Suppressor macrophage treated with lipopolysaccharide for 4 hours (primary cell): ENCODE data around the gene HDGFL1.

ENCODE experiments used
- DNase-seq: peaks from one replicate; pipeline ENCODE4 v3.0.0-alpha.2; 2020

The HDGFL1 gene

DNA sequence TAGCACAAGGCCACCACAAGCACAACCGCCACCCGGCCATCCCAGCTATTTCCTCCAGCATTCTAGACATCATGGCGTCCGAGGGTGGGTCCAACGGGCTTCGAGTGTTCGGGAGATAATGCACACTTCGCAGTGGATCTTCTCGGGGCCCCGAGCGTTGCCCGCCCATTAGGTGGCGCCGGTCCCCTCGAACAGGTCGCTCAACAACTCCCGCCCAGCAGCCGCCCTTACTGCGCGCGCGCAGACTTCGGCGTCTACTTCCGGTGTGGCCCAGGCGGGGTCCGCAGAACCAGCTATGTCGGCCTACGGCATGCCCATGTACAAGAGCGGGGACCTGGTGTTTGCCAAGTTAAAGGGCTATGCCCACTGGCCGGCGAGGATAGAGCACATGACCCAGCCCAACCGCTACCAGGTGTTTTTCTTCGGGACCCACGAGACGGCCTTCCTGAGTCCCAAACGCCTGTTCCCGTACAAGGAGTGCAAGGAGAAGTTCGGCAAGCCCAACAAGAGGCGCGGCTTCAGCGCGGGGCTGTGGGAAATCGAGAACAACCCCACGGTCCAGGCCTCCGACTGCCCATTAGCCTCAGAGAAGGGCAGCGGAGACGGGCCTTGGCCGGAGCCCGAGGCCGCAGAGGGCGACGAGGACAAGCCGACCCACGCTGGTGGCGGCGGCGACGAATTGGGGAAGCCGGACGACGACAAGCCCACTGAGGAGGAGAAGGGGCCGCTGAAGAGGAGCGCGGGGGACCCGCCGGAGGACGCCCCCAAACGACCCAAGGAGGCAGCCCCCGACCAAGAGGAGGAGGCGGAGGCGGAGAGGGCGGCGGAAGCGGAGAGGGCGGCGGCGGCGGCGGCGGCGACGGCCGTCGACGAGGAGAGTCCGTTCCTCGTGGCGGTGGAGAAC, at the start of gene HDGFL1:
Gene HDGFL1, plus strand, starts transcription at position 286 of the 904 bp plus-strand sequence. Its CDS starts 10 bp downstream, at position 296.
- DNase-seq = no peak

DNA sequence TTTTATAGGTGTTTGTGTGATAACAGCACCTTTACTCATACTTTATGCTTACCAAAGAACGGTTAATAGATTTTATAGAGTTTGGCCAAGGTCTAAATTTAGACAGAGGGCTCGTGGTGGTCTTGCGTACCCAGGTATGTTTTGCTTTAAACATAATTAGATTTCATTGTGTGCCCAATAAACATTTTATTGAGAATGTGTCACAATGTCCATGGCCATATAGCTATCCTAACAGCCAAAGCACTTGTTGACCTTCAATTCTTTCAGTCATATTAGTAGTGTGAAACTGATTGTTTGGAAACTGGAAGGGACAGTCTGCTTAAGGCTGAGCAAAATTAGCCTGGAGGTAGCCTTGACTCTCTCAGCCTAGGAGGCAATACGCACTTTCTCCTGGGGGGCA, 48.3 kb upstream of the HDGFL1 start:
- no peak for DNase-seq

DNA sequence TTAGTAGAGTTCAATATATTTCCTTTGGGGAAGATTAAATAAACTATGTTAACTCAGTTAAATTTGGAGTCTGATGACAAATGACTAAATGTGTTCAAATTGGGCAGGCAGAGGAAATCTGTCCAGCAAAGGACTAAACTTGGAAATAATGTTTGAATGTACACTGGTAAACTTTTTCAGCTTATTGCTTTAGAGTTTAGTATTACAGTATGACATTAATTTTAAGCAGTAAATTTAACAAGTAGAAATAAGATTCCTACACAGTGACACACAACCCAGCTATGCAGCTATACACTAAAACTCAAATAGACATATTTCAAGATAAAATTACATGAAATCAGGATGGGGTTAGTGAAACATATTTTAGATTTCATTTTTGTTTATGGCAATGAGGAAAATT, 42.6 kb upstream of the HDGFL1 start:
- DNase-seq = no peak

DNA sequence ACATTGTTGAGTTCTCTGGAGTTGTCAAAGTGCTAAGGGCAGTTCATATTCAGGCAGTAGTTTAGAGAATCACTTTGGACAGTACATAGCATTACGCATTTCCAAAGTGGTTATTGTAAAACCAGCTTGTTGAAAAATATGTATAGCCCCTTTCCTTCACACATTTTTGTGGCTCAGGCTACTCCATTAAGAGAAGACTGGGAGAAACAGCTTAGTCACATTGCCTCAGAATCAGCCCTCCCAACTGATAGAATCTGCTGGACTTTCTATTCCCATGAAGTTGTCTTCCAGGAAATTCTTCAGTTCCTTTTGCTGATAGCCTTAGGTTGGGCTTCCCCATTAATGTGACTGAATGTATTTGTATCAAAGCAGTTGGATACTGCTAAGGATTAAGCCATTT, 39.5 kb upstream of the HDGFL1 start:
- no peak for DNase-seq

DNA sequence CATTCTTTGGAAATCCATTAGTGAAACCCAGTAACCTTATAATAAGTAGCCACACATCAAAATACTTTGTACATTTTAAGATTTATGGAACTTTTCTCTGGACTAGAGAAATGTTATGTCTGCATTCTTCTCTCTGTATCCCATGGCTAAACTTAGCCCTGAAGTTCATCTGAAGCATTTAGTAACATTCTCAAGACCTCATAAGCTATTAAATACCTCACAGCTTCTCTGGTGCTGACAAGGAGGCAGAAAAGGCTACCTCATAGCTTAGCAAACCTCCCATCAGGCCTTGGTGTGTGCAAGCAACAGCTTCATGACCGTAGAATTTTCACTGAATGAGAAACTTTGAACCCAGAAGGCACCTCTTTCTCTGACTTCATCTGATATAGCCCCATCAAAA, 38.9 kb upstream of the HDGFL1 start:
- DNase-seq = no peak

DNA sequence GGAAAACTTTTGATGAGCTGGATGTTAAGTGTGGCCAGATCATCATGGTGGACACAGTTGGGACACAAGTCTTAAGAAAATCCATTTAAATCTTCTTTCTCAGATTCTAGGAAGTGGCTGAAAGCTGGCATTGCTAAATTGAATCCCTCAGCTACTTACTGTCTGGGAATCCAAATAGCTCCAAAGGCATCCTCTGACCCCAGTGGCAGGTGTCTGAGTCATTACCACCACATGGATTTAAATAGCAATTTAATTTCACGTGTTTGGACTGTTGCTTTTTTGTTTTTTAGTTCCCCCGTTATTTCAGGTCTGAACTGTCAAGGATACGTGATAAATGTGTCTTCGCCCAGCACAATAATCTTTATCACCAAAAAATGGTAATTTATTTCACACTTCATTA, 33.2 kb upstream of the HDGFL1 start:
- DNase-seq = no peak

DNA sequence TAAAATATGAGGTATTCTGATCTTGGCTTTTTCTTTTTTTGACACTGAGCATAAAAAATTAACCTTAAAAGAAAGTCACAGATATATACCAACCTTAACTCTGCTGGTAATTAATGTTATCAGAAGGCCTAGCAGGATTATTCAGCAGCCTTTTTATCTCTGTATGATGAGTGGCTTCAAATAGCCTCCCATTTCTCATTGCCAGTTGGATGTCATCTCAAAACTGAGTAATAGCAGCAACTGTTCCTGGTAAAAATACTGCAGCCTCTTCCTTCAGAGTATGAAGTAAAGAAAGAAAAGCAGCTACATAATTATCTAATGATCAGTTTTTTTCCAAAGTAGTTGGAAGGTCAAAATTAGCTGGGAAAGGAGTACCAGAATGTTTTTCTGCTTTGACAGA, 24.9 kb upstream of the HDGFL1 start:
- no peak for DNase-seq

DNA sequence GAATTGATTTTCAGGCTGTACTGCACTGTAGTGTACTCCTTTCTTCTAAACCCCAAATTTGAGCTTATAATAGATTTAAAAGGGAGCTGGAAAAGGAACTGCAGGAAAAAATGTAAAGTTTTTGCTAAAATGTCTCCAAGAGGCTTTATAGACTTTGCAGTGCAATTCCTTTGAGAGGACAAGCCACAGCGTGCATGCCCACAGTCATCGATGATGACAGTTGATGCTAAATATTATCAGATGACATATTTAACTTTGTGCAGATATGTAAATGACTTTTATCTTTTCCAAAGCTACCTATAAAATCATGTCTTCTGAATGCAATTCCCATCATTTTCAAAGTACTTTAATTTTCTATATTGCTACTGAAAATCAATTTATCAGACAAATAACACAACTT, 24.3 kb upstream of the HDGFL1 start:
- DNase-seq = no peak

DNA sequence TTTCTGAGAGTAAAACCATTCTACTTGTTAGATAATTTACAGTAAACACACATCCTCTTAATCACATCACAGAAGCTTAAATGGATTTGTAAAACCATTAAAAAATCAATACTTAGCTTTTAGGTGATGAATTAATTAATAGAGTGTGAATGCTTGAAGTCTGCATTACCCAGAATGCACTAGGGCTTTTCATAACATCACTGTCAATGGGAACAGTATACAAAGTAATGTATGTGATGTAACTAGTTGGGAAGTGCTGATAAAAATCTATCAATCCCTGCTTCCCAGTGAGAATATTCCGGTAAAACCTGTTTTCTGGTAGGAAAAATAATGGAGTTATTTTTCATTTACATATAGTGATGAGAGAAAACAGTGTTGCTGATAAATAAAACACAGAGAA, 23.1 kb upstream of the HDGFL1 start:
- DNase-seq = no peak

DNA sequence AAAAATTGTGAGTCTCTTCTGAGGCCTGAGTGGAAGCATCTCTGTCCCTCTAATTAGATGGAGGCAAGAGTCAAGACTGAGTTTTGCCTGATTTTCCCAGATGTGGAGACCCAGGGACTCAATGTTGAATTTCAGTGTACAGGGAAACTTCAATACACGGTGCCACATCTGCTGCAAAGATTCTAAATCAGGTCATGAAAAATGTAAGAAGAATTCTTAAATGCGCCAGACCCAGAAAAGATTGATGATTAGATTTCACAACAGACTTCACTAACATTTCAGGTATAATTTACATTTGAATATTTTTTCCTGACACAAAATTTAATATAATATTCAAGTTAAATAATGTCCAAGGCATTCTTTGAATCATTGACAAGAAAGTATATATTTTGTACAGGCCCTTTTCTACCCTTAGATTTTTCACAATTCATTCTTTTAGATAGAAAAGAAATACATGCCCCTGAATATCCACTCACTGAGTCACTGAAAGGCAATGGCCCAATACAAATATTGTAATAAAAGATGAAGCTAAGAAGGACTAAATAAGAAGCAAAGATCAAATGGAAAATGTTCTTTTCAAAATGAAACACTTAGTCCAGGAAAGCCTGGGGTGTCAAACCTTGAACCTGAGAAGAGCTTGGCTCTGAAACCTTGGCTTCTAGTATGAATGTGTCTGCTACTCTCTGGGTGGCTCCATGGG, 18.2 kb upstream of the HDGFL1 start:
- DNase-seq = no peak

DNA sequence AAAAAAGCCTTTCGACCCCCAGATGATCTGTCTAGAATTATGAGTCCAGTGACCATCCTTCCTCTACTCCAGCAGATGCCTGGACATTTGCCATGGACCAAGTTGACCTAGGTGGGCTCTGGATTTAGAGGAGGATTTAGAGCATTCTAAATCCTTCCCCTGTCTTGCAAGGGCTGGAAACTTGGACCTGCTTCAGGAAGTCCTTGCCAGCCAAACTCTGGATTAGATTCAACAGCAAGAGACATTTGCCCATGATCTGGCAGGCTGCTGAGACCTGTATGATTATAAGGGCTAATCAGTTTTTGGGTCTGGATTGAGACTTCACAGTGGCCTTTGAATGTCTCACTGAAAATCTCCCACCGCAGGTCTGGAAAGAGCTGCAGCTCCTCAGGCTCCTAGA, 13.1 kb upstream of the HDGFL1 start:
- DNase-seq = no peak

DNA sequence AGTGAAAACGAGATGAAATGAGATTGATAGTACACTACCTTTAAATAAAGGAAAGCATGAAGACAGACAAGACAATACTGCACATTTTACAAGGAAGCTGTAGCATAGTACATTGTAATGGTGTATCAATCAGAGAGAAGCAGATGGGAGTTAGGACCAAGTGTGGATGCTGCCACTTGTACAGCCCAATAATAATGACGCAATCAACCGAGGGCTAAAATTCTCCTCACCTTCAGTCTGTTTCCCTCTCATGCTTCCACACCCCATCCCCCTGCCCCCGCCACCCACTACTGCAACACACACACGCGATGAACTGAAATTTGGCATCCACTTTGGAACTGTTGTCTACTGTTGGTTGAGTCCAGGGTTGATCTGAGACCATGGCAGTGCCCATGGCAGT, 12.4 kb upstream of the HDGFL1 start:
- no peak for DNase-seq

DNA sequence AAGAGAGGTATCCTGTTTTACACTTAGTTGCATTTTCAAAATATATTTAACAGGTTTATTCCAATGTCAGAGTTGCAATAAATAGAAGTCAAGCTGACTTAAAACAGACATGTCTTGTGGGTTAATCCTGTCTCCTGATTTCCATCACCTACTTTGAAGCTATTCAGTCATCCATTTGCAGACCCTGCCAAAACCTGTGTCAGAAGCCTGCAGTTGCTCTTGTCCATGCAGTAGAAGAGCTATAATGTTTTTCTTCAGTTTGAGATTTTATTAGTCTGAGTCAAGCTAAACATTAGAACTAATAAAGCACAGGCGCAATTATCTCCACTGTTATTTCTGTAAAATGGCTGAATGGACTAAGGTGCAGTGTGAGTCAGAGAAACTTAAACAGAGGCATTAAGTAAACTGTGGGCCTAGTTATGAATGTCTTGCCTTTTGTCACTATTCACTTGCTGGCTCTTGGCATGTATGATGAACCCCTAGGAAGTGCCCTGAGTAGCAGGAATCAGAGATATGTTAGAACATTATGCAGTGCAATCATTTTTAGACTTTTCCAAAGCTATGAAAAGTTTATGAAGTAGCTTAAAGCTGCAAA, 11.0 kb upstream of the HDGFL1 start:
- no peak for DNase-seq

DNA sequence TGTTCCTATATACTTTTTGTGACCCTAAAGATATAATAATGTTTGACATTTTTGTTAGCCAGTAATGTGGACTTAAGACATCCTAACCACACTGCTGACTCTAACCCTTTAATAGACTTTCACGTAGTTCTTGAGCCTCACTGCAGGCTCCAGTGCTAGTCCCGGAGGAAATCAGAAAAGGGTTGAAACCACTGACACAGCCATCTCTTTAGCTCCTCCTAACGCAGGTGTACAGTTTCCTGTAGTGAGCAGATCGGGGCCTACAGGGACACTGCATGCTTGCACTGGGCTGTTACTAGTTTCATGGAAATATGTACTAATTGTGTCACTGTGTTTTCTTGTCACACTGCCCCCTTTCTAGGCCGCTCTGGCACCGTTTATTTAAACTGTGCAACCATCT, 512 bp upstream of the HDGFL1 start:
- DNase-seq = no peak

DNA sequence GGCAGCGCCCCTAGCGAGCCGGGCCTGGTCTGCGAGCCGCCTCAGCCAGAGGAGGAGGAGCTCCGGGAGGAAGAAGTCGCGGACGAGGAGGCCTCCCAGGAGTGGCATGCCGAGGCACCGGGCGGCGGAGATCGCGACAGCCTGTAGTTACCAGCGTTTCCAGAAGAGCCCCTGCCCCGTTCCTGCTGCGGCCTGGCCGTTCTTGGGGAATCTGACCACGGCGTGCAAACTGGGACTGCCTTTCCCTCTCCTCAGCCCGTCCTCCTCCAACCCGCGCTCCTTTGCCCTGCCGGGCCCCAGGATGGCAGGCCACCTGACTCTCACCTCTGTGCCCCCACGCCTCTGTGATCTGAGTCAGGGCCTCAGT, 802 bp downstream of the HDGFL1 start:
- DNase-seq = no peak

DNA sequence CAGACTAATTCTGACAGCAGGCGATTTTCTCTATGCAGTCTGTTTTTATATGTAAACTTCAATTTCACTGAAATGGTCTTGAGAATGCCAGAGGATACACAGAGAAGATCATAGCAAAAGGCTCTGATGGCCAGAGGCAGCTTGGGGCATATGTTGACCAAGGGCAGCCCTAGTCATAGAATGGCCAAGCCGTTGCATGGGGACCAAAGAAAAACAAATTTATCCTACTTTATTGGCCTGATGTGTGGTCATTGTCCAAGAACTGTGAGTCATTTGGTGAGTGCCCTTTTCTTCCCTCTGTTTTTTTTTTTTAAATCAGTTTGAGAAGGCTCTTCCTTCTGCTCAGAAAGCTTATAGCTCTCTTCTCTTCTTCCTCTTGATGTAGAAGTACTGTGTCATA, 5.8 kb downstream of the HDGFL1 start:
- no peak for DNase-seq

DNA sequence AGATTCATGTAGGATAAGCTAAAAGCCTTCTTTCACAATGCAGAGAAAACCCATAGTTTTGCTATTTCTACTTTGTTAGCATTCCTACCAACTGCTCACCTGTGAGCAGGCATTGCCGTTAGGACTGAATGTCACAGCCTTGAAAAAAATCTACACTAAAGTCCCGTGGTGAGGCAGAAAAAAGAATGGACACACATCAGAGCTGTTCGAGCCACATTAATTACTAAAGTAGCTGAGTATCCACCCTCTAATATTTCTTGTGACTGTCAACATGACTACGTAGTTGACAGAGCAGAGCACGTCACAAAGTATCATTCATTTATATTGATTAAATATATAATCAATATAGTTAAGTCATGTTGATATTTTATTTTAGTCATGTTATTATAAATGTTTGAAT, 10.1 kb downstream of the HDGFL1 start:
- DNase-seq = no peak

DNA sequence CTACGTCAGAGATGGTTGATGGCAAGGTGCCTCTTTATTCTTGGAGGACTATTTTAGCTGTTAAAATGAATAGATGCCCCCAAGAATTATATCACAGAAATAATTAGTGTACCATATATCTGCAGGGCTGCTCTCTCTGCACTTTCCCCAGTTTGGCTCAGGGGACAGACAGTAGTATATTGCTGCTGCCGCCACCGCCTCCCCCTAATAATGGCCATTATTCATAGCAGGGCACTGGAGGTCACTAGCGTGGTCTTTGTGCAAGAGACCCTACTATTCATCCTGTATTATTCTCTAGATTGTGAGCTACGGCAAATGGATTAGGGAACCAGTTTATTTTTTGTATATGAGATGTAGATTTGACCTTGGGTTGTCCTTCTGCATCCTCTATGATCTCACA, 11.0 kb downstream of the HDGFL1 start:
- DNase-seq = no peak

DNA sequence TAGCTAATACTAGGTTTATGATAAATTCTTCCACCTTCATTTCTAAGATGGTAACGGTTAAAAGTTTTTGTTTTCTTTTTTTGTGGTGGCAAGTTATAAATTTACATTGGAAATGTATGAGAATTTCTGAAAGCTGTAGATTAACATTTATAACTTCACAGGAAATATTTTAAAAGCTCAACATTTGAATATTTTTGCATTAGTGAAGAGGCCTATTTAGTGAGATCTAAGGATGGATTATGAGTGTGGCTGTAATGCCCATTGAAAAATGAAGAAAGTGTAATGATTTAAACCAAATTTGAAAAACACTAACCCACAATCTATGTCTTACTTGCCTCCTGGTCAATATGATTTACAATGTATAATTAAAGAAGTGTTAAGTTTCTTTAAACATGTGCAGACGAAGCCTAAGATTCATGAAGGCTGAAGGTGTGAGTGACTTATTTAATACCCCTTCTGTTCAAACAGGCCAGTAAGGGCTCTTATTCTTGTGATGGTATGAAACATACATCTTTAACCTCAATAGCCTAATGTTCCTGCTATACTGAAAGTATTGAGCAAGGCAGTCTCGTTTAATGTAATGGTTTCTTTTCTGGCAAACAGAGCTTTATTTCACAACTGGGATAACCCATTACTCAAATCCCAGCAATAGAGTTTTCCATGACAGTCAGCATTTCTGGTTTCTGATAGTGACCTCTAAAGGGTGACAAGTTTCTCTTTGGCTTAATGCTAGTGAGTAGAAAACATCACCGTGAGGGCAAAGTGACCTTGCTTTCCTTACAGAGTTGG, 13.2 kb downstream of the HDGFL1 start:
- peak; percentile 4 for DNase-seq

DNA sequence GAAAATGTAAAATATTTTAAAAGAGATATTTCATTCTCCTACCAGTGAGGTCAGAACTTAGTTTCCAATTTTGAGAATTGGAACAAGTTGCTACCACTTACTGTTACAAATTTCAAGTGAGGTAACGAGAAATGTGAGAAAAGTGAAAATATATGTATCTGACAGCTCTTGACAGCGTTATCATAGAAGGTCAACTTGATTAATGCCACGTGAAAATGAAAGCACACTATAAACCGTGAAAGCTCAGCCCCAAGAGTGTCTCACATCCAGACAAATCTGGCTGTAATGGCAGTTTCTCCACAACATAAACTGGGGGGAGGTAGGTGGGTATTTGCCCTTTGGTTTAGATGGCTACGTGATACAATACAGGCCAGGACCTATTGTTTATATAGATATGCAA, 13.9 kb downstream of the HDGFL1 start:
- no peak for DNase-seq

DNA sequence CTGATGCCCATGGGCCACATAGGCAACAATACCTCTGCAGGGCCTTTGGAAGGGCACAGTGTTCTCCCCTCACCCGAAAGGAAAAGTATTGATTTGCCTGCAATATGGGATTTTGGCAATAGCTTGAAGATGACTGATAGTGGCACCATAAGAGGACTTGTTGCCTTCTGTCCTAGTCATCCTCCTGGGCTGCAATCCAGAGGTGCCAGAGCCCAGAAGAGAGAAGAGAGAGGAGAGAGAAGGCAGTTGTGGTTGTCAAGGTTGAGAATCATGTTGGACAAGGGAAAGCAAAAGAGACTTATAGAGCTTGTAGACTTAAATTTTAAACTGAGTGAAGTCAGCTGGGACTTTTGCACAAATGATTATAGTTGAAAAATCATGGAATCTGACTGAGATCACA, 14.6 kb downstream of the HDGFL1 start:
- no peak for DNase-seq

DNA sequence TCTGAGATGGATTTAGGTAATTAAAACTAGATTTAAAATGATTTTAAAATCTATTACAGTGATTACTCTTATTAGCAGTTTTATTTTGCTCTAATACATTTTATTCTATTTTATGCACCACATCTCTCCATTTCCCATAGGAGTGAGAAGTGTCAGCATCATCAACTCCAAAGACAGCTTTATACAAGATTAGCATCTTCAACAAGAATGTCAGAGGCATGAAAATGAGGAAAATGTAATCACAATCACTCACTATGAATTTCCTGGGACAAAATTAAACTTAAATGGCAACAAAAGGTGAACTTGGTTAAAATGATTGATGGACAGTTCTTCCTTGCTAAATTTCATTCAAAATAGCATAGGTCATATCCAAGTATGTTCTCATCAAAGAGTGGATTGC, 19.8 kb downstream of the HDGFL1 start:
- no peak for DNase-seq

DNA sequence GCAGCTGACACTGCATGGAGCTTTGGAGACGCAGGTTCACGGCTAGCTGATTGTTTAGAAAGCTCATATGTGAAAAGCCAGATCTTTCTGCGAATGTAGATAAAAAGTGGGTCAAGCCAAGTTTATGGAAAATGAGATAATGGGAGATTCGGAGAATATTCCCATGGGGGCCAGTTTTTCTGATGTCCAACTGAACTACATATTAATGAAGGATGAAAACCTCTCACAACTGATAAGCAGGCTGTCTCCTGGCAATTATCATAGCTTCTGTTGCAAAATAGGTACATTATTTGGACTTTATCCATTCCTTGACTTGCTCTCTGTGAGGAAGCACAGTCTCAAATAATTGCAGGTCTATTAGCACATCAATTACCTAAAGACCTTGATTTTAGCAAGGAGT, 21.1 kb downstream of the HDGFL1 start:
- DNase-seq = no peak
